Transverse colon (tissue), 4 donors: ENCODE measurements around the gene INTS2.

ENCODE experiments used
- CTCF ChIP-seq, 5 experiments: fragments of 200-600 bp in 3 of 5; fragments of 450-650 bp in 2 of 5; sonication (generic) in 3 of 5; IDR thresholded peaks; 1 replicate in 2 of 5; 2 replicates in 3 of 5; pipeline ENCODE4 v1.5.1; 2016 to 2017; ENCODE audit warnings: antibody characterized with exemption in 5 of 5, inconsistent platforms in 3 of 5, mild to moderate bottlenecking in 2 of 5, moderate library complexity in 1 of 5
- EP300 ChIP-seq: sonication (generic); formaldehyde crosslinking; IDR thresholded peaks from one replicate; pipeline ENCODE4 v1.6.1; 2017; ENCODE audit warnings: antibody characterized with exemption, low read depth
- POLR2A ChIP-seq: fragments of 450-650 bp; IDR thresholded peaks from one replicate; pipeline ENCODE4 v1.6.1; 2016; ENCODE audit warnings: antibody characterized with exemption, mild to moderate bottlenecking, moderate library complexity
- POLR2AphosphoS5 ChIP-seq, 3 donors: sonication (generic); formaldehyde crosslinking; IDR thresholded peaks; one replicate each; pipeline ENCODE4 v1.6.1; 2016; ENCODE audit warnings: antibody characterized with exemption in 3 of 3

GRCh38 chr17:61833536-61834193 lies 94.1 kb downstream of the INTS2 start:
- TF ChIP-seq POLR2A (no peak), CTCF (IDR thresholded peaks at IDR 0.05) (no peak), EP300 (no peak), POLR2AphosphoS5 (IDR thresholded peaks at IDR 0.05) (no peak)
